Activated CD8-positive, alpha-beta memory T cell treated with anti-CD3 and anti-CD28 coated beads for 4 hours (primary cell): ENCODE results near the gene GJC3.
"Not testable (repeated sequence)": the region's sequence is repeated elsewhere in the genome, so short reads cannot be mapped to it uniquely, and the experiment has no call there.

Source experiments
- DNase-seq, 2 donors: peaks; one replicate each; pipeline ENCODE4 v3.0.0-alpha.2; 2020; ENCODE audit warnings: low read depth in 2 of 2

The GJC3 gene, protein sequence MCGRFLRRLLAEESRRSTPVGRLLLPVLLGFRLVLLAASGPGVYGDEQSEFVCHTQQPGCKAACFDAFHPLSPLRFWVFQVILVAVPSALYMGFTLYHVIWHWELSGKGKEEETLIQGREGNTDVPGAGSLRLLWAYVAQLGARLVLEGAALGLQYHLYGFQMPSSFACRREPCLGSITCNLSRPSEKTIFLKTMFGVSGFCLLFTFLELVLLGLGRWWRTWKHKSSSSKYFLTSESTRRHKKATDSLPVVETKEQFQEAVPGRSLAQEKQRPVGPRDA

DNA sequence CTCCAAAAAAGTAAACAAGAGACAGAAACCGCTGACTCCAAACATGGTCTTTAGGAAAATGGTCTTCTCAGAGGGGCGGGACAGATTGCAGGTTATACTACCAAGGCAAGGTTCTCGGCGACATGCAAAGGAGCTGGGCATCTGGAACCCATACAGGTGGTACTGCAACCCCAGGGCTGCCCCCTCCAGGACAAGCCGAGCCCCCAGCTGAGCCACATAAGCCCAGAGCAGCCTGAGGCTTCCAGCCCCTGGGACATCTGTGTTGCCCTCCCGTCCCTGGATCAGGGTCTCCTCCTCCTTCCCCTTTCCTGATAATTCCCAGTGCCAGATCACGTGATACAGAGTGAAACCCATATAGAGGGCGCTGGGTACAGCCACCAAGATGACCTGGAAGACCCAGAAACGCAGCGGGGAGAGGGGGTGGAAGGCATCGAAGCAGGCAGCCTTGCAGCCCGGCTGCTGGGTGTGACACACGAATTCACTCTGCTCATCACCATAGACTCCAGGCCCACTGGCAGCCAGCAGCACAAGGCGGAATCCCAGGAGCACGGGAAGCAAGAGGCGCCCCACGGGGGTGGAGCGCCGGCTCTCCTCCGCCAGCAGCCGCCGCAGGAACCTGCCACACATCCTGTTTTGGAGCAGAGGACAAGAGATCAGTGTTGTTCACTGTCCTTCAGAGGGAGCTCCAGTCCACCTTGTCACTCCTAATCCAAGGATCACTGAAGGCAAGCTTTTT is at the start of gene GJC3:
GJC3 (minus strand) TSS at position 627 of the 736 bp plus-strand sequence; CDS start at position 627, 0 bp downstream.
- DNase-seq: no peak

GRCh38 chr7:99976626-99977025 is 47.2 kb upstream of the GJC3 start:
- no peak for DNase-seq

DNA sequence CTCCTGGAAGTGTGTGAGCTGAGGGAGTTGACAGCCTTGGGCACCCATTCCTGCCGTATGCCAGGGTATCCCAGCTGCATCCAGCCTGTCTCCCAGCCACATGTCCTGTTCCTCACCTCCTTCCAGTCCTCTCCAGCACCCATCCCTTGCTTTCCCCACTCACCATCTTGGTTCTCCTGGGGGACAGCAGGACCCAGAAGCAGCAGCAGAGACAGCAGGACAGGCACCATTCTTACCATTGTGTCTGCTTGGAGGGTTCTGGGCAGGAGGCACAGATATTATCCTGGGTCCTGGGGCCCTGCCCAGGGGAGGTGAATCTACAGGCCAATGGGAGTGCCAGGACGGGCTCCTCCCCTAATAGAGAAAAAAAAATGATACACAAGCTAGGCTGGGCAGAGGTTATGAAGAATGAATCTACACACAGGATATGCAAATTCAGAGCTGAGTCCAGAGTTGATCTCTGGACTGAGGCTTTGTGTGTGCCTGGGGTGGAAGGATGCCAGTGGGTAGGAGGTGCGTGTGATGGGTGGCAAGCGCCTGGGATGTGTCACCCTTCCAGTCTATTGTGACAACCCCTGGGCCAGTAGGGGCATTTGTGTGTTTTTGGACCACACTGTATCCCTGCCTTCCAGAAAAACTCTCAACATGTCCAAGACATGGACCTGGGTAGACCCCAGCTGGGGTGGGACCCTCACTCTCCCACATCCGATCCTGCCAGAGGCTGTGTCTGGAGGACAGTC is 46.5 kb upstream of the GJC3 start, which contains the start of gene AZGP1:
AZGP1 (minus strand) TSS at position 250 of the 740 bp plus-strand sequence; CDS start at position 239, 11 bp downstream.
- no peak for DNase-seq

DNA sequence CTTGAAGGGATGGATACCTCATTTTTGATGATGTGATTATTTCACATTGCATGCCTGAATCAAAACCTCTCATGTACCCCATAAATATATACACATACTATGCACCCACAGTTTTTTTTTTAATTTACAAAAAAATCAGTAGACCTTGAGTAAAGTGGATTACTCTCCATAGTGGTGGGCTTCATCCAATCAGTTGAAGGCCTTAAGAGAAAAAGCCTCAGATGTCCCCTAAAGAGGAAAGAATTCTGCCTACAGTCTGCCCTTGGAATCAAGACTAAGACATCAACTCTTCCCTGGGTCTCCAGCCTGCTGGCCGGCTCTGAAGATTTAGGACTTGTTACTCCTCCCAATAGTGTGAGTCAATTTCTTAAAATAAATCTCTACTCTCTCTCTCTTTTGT is 45.3 kb upstream of the GJC3 start:
- DNase-seq: no peak

- not testable (repeated sequence) for DNase-seq
These were observed 44.4 kb upstream of the GJC3 start for GRCh38 chr7:99973817-99974216.

GRCh38 chr7:99971242-99971641 is 41.8 kb upstream of the GJC3 start:
- DNase-seq: no peak

DNA sequence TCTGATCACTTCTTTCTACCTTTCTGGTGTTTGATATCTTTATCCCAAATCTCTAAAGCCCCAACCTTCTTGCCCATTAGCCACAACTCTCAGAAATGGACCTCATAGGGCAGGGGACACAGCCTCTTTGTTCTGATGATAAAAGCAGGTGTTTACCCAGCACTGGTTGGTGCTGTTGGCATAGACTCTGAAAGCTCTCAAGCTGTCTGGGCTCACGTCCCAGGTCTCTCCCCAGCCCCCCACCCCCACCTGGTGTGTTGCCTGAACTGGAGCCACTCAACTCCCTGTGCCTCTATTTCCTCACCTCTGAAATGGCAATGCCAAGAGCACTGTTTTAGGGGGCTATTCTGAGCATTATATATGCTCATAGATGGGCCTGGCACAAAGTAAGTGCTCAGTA is 40.4 kb upstream of the GJC3 start:
- DNase-seq: not testable (repeated sequence)

DNA sequence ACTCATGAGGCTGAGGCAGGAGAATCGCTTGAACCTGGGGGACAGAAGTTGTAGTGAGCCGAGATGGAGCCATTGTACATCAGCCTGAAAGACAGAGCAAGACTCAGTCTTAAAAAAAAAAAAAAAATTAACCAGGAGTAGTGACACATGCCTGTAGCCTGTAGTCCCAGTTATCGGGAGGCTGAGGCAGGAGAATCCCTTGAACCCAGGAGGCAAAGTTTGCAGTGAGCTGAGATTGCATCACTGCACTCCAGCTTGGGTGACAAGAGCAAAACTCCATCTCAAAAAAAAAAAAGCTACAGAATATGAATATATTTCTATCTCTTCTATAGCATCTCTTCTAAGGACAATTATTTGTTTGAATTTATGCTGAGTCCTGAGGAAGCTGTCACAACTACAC is 39.9 kb upstream of the GJC3 start:
- no peak for DNase-seq

DNA sequence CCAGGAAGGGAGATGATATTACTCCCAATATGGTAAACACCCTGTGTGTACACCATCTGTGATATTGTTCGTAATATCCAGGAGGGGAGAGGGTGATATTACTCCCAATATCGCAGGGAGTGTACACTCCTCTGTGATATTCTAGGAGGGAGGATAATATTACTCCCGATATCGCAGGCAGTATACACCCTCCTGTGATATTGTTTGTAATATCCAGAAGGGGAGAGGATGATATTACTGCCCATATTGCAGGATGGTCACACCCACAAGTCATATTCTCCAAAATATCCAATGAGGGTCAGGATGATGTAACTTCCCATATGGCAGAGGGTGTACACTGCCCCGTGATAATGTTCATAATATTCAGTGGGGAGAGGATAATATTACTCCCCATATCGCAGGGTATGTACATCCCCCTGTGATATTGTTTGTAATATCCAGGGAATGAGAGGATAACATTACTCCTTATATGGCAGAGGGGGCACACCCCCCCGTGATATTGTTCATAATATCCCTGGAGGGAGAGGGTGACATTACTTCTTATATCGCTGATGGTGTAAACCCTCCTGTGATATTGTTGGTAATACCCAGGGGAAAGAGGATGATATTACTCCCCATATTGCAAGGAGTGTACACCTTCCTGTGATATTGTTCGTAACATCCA is 29.3 kb upstream of the GJC3 start:
- no peak for DNase-seq

DNA sequence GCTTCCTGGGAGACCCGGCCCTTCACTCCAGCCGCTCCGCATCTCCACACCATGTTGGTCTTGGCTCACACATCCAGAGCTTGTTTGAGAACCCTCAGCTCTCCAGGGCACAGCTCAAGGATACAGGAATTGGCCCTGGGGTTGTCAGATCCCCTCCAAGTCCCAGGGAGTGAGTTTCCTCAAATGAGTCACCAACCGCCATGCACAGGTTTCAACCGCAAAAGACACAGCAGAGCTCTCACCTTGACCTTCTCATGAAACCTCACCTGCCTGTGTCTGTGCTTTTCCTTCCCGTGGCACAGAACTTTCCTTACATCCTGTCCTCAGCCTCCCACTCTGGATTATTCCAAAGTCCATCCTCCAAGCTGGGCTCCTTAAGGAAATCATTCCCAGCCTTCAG is 25.8 kb upstream of the GJC3 start:
- DNase-seq: no peak

GRCh38 chr7:99954643-99955042 is 25.2 kb upstream of the GJC3 start:
- DNase-seq: not testable (repeated sequence)

DNA sequence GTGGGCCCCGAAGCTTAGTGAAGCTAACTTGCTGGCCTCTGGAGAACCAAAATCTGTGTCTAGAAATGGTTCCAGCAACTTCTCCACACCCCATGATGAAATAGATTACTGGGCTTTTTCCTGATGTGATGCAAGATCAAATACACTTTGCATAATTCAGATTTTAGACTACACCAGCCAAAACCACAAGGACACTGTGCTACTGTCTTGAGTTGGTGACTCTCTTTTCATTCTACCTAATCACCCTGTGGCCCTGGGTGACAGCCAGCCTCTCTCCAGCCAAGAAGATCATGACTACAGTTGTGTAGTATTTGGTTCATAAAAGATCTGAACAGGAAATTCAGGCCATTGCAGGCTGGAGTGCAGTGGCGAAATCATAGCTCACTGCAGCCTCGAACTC is 24.2 kb upstream of the GJC3 start:
- DNase-seq: no peak

GRCh38 chr7:99952649-99953048 is 23.2 kb upstream of the GJC3 start:
- DNase-seq: not testable (repeated sequence)

GRCh38 chr7:99950819-99951218 is 21.4 kb upstream of the GJC3 start:
- not testable (repeated sequence) for DNase-seq

GRCh38 chr7:99949645-99950228 is 20.3 kb upstream of the GJC3 start:
- DNase-seq: no peak

DNA sequence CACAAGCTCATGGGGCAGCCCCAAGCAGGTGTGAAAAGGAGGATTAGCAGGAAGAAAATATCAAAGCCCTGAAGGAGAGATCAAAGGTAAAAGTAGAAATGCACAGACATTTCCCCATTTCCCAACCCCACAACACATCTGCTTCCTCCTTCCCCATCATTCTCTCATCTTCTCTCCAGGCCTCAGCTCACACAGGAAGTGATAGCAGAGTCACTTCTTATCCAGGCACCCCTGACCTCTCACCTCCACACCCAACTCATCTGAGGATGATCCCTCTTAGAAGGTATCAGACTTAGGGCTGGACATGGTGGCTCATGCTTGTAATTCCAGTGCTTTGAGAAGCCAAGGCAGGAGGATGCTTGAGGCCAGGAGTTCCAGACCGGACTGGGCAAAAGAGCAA is 18.2 kb upstream of the GJC3 start:
- no peak for DNase-seq

GRCh38 chr7:99944497-99945070 is 15.2 kb upstream of the GJC3 start:
- no peak for DNase-seq

GRCh38 chr7:99943641-99944496 is 14.4 kb upstream of the GJC3 start:
- no peak for DNase-seq

DNA sequence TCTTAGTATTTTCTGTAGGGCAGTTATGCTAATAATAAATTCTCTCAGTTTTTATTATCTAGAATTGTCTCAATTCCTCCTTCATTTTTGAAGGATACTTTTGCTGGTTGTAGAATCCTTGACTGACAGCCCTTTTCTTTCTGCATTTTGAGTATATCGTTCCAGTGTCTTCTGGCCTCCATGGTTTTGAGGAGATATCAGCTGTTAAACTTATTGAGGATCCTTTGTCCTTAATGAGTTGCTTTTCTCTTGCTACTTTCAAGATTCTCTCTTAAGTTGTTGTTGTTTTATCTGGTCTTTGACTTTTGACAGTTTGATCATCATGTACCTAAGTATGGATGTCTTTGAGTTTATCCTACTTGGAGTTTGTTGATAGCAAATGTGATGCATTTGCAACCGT is 8.9 kb upstream of the GJC3 start:
- DNase-seq: no peak

DNA sequence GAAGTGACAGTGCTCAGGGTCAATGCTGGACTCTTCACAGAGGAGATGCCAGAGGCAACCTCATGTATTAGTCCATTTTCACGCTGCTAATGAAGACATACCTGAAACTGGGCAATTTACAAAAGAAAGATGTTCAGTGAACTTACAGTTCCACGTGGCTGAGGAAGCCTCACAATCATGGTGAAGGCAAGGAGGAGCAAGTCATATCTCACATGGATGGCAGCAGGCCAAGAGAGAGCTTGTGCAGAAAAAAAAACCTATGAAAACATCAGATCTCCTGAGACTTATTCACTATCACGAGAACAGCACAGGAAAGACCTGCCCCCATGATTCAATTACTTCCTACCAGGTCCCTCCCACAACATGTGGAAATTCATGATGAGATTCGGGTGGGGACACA is 5.6 kb upstream of the GJC3 start:
- DNase-seq: not testable (repeated sequence)
